ENCODE results near the gene RIPOR3.

Gene RIPOR3

GRCh38 chr20:50585678-50586077, 105.7 kb downstream of the RIPOR3 start:
- peak; percentile 66 for DNase-seq (ENCODE audit: low spot score)
- Histone ChIP-seq H3K9me3 (ENCODE audit: severe bottlenecking) (no peaks in the 10 kb centered on the region), H3K27ac (ENCODE audit: poor library complexity, severe bottlenecking) (peak overlapping the region; percentile 75), H3K36me3 (ENCODE audit: low read depth) (peaks cover 71% of the 10 kb centered on the region), H3K4me3 (ENCODE audit: severe bottlenecking) (no peak overlapping the region), H3K27me3 (ENCODE audit: insufficient read depth, poor library complexity, severe bottlenecking) (no peaks in the 10 kb centered on the region), H3K4me1 (ENCODE audit: insufficient read depth, poor library complexity, severe bottlenecking) (peaks cover 19% of the 10 kb centered on the region)
- no peak for TF ChIP-seq CTCF (IDR thresholded peaks at IDR 0.05; ENCODE audit: poor library complexity, severe bottlenecking)
- no peak for ATAC-seq (ENCODE audit: low read depth)

- no peaks in the 10 kb centered on the region for H3K9me3 ChIP-seq (ENCODE audit: severe bottlenecking)
- ATAC-seq (ENCODE audit: low read depth) (no peak), DNase-seq (ENCODE audit: low spot score) (peak; percentile 59)
- peaks cover 76% of the 10 kb centered on the region for H3K36me3 ChIP-seq (ENCODE audit: low read depth)
- no peak overlapping the region for H3K4me3 ChIP-seq (ENCODE audit: severe bottlenecking)
- TF ChIP-seq CTCF (IDR thresholded peaks at IDR 0.05; ENCODE audit: poor library complexity, severe bottlenecking), result no peak
- H3K4me1 ChIP-seq (ENCODE audit: insufficient read depth, poor library complexity, severe bottlenecking), result peaks cover 19% of the 10 kb centered on the region
- H3K27ac ChIP-seq (ENCODE audit: poor library complexity, severe bottlenecking), result no peak overlapping the region
- H3K27me3 ChIP-seq (ENCODE audit: insufficient read depth, poor library complexity, severe bottlenecking), result no peaks in the 10 kb centered on the region
Observed at GRCh38 chr20:50585214-50585613, 106.1 kb downstream of the RIPOR3 start.

- Histone ChIP-seq H3K9me3 (ENCODE audit: severe bottlenecking) (no peaks in the 10 kb centered on the region), H3K27ac (ENCODE audit: poor library complexity, severe bottlenecking) (no peak overlapping the region), H3K27me3 (ENCODE audit: insufficient read depth, poor library complexity, severe bottlenecking) (no peaks in the 10 kb centered on the region), H3K36me3 (ENCODE audit: low read depth) (peaks cover 76% of the 10 kb centered on the region), H3K4me3 (ENCODE audit: severe bottlenecking) (no peak overlapping the region), H3K4me1 (ENCODE audit: insufficient read depth, poor library complexity, severe bottlenecking) (peaks cover 19% of the 10 kb centered on the region)
- TF ChIP-seq CTCF (IDR thresholded peaks at IDR 0.05; ENCODE audit: poor library complexity, severe bottlenecking), result no peak
- peak; percentile 64 for DNase-seq (ENCODE audit: low spot score)
- no peak for ATAC-seq (ENCODE audit: low read depth)
Observed at GRCh38 chr20:50584687-50585086, 106.7 kb downstream of the RIPOR3 start.

GRCh38 chr20:50583442-50584150, 107.7 kb downstream of the RIPOR3 start:
- no peak for TF ChIP-seq CTCF (IDR thresholded peaks at IDR 0.05; ENCODE audit: poor library complexity, severe bottlenecking)
- Histone ChIP-seq H3K9me3 (ENCODE audit: severe bottlenecking) (no peaks in the 10 kb centered on the region), H3K27ac (ENCODE audit: poor library complexity, severe bottlenecking) (no peak overlapping the region), H3K4me1 (ENCODE audit: insufficient read depth, poor library complexity, severe bottlenecking) (peaks cover 19% of the 10 kb centered on the region), H3K4me3 (ENCODE audit: severe bottlenecking) (no peak overlapping the region), H3K27me3 (ENCODE audit: insufficient read depth, poor library complexity, severe bottlenecking) (no peaks in the 10 kb centered on the region), H3K36me3 (ENCODE audit: low read depth) (peaks cover 81% of the 10 kb centered on the region)
- no peak for ATAC-seq (ENCODE audit: low read depth)
- DNase-seq (ENCODE audit: low spot score), result peak; percentile 70

- Histone ChIP-seq H3K36me3 (ENCODE audit: low read depth) (peaks cover 87% of the 10 kb centered on the region), H3K27ac (ENCODE audit: poor library complexity, severe bottlenecking) (no peak overlapping the region), H3K4me3 (ENCODE audit: severe bottlenecking) (no peak overlapping the region), H3K27me3 (ENCODE audit: insufficient read depth, poor library complexity, severe bottlenecking) (no peaks in the 10 kb centered on the region), H3K4me1 (ENCODE audit: insufficient read depth, poor library complexity, severe bottlenecking) (peaks cover 11% of the 10 kb centered on the region), H3K9me3 (ENCODE audit: severe bottlenecking) (no peaks in the 10 kb centered on the region)
- ATAC-seq (ENCODE audit: low read depth) (no peak), DNase-seq (ENCODE audit: low spot score) (peak; percentile 81)
- no peak for TF ChIP-seq CTCF (IDR thresholded peaks at IDR 0.05; ENCODE audit: poor library complexity, severe bottlenecking)
Observed at GRCh38 chr20:50582591-50583234, 108.6 kb downstream of the RIPOR3 start.
